Nephron (organoid): ENCODE data around the gene WDR27.
"Not testable (repeated sequence)": the region's sequence is repeated elsewhere in the genome, so short reads cannot be mapped to it uniquely, and the experiment has no call there.

Experiments used
- H3K27ac Mint-ChIP-seq, 3 experiments: 2 replicates each; pipeline ENCODE4 v1.8.0; 2020; ENCODE audit warnings: mixed read lengths in 3 of 3, mild to moderate bottlenecking in 2 of 3, moderate library complexity in 1 of 3
- H3K27me3 Mint-ChIP-seq: 2 replicates; pipeline ENCODE4 v1.8.0; 2021; ENCODE audit warnings: low read depth, mild to moderate bottlenecking, moderate library complexity, mixed read lengths
- H3K36me3 Mint-ChIP-seq: 2 replicates; pipeline ENCODE4 v1.8.0; 2020; ENCODE audit warnings: low read depth, mixed read lengths
- H3K4me1 Mint-ChIP-seq: 2 replicates; pipeline ENCODE4 v1.8.0; 2020; ENCODE audit warnings: mixed read lengths
- H3K4me3 Mint-ChIP-seq, 3 experiments: 2 replicates each; pipeline ENCODE4 v1.8.0; 2020; ENCODE audit warnings: mild to moderate bottlenecking in 3 of 3, mixed read lengths in 3 of 3, moderate library complexity in 2 of 3
- H3K9me3 Mint-ChIP-seq: 2 replicates; pipeline ENCODE4 v1.8.0; 2020; ENCODE audit warnings: mixed read lengths
- CTCF ChIP-seq, 3 experiments: fragments of 200-600 bp; sonication (generic); IDR thresholded peaks; one replicate each; pipeline ENCODE4 v1.5.0; 2021; ENCODE audit warnings: antibody characterized with exemption in 3 of 3; ENCODE audit not compliant: unreplicated experiment in 3 of 3

Gene WDR27

DNA sequence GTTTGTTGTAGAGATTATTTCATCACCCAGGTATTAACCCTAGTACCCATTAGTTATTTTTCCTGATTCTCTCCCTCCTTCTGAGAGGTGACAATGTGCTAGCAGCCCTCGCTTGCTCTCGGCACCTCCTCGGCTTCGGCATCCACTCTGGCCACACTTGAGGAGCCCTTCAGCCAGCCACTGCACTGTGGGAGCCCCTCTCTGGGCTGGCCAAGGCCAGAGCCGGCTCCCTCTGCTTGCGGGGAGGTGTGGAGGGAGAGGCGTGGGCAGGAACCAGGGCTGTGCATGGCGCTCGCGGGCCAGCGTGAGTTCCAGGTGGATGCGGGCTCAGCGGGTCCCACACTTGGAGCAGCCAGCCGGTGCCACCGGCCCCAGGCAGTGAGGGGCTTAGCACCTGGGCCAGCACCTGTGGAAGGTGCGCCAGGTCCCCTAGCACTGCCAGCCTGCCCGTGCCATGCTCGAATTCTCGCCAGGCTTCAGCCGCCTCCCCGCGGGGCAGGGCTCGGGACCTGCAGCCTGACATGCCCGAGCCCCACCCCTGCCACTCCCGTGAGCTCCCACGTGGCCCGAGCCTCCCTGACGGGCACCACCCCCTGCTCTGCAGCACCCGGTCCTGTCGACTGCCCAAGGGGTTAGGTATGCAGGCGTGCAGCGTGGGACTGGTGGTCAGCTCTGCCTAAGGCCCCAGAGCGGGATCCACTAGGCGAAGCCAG is 221.9 kb downstream of the WDR27 start:
- H3K27ac Mint-ChIP-seq = no peak overlapping the region

GRCh38 chr6:169474362-169474761 is 227.5 kb downstream of the WDR27 start:
- no peak overlapping the region for H3K4me3 Mint-ChIP-seq
- H3K9me3 Mint-ChIP-seq = peaks cover 54% of the 10 kb centered on the region
- no peak for TF ChIP-seq CTCF (IDR thresholded peaks at IDR 0.05; ENCODE audit: unreplicated experiment in 3 of 3)
- H3K36me3 Mint-ChIP-seq = peaks cover 21% of the 10 kb centered on the region
- no peak overlapping the region for H3K27ac Mint-ChIP-seq
- H3K4me1 Mint-ChIP-seq = peaks cover 5% of the 10 kb centered on the region
- H3K27me3 Mint-ChIP-seq = no peaks in the 10 kb centered on the region

More for the DNA sequence above, 221.9 kb downstream of the WDR27 start:
- TF ChIP-seq CTCF (IDR thresholded peaks at IDR 0.05; ENCODE audit: unreplicated experiment in 3 of 3) = no peak
- H3K9me3 Mint-ChIP-seq = peaks cover 57% of the 10 kb centered on the region
- H3K4me1 Mint-ChIP-seq = no peaks in the 10 kb centered on the region
- no peak overlapping the region for H3K4me3 Mint-ChIP-seq
- no peaks in the 10 kb centered on the region for H3K27me3 Mint-ChIP-seq
- peaks cover 31% of the 10 kb centered on the region for H3K36me3 Mint-ChIP-seq

DNA sequence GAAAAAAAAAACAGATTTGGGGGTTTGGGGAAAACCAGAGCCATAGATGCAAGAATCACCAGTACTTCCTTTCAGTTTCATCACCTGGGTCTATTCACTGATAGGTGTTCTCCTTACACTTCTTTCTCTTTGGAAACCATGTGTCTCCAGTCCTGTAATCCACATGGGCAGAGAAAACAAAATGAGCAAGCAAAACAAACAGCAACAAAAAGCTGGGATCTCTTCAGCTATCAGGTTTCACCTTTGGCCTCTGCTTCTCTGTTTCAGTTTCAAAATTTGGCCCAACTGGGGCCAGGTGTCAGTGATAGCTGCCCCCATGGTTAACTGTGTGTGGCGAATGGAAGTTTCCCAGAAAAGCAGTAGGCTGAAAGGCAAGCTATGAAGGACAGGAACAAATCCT is 228.2 kb downstream of the WDR27 start:
- no peak for TF ChIP-seq CTCF (IDR thresholded peaks at IDR 0.05; ENCODE audit: unreplicated experiment in 3 of 3)
- Mint-ChIP-seq H3K36me3 (peaks cover 22% of the 10 kb centered on the region), H3K4me1 (peaks cover 5% of the 10 kb centered on the region), H3K27me3 (no peaks in the 10 kb centered on the region), H3K27ac (no peak overlapping the region), H3K4me3 (no peak overlapping the region), H3K9me3 (peaks cover 52% of the 10 kb centered on the region)

GRCh38 chr6:169472786-169473416 is 228.9 kb downstream of the WDR27 start:
- H3K27me3 Mint-ChIP-seq = no peaks in the 10 kb centered on the region
- H3K4me1 Mint-ChIP-seq = peaks cover 5% of the 10 kb centered on the region
- H3K4me3 Mint-ChIP-seq = no peak overlapping the region
- peak overlapping the region in 2 of 3 experiments; percentile 39 to 82 for H3K27ac Mint-ChIP-seq
- TF ChIP-seq CTCF (IDR thresholded peaks at IDR 0.05; ENCODE audit: unreplicated experiment in 3 of 3) = no peak
- peaks cover 26% of the 10 kb centered on the region for H3K36me3 Mint-ChIP-seq
- peaks cover 54% of the 10 kb centered on the region for H3K9me3 Mint-ChIP-seq

DNA sequence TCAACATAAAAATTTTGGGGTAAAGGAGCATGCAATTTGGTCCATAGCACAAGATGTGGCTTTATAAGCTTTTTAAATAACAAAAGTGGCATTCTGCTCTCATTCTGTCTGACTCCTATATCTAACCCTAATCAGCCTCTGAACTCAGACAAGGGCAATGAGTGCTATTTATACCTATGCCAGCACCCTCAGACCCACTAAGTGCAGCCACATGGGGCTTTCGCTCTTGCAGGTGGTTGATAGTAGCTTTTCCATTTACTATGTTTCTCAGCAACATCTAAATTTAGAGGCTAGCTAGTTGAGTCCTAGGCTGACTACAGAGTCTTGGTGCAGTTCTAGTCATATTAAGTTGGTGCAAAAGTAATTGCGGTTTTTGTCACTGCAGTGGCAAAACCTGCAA is 231.0 kb downstream of the WDR27 start:
- peaks cover 36% of the 10 kb centered on the region for H3K36me3 Mint-ChIP-seq
- no peak for TF ChIP-seq CTCF (IDR thresholded peaks at IDR 0.05; ENCODE audit: unreplicated experiment in 3 of 3)
- H3K4me3 Mint-ChIP-seq = no peak overlapping the region
- H3K4me1 Mint-ChIP-seq = peaks cover 5% of the 10 kb centered on the region
- peaks cover 53% of the 10 kb centered on the region for H3K9me3 Mint-ChIP-seq
- H3K27me3 Mint-ChIP-seq = no peaks in the 10 kb centered on the region
- H3K27ac Mint-ChIP-seq = no peak overlapping the region

- H3K4me3 Mint-ChIP-seq = no peak overlapping the region
- peaks cover 31% of the 10 kb centered on the region for H3K36me3 Mint-ChIP-seq
- H3K27ac Mint-ChIP-seq = no peak overlapping the region
- no peak for TF ChIP-seq CTCF (IDR thresholded peaks at IDR 0.05; ENCODE audit: unreplicated experiment in 3 of 3)
- H3K4me1 Mint-ChIP-seq = peaks cover 5% of the 10 kb centered on the region
- H3K27me3 Mint-ChIP-seq = no peaks in the 10 kb centered on the region
- peaks cover 51% of the 10 kb centered on the region for H3K9me3 Mint-ChIP-seq
Measured at GRCh38 chr6:169469028-169469427, 232.8 kb downstream of the WDR27 start.

DNA sequence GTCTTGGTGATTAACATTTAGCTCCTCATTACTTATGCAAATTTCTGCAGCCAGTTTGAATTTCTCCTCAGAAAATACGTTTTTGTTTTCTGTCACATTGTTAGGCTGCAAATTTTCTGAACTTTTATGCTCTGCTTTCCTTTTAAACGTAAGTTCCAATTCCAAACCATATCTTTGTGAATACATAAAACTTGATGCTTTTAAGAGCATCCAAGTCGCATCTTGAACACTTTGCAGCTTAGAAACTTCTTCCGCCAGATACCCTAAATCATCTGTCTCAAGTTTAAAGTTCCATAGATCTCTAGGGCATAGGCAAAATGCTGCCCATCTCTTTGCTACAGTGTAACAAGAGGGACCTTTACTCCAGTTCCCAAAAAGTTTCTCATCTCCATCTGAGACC is 234.1 kb downstream of the WDR27 start:
- not testable (repeated sequence) for H3K27ac Mint-ChIP-seq, H3K27me3 Mint-ChIP-seq, H3K4me3 Mint-ChIP-seq, H3K4me1 Mint-ChIP-seq
- Mint-ChIP-seq H3K36me3 (peaks cover 31% of the 10 kb centered on the region), H3K9me3 (peaks cover 45% of the 10 kb centered on the region)

GRCh38 chr6:169466256-169466655 is 235.6 kb downstream of the WDR27 start:
- H3K4me1 Mint-ChIP-seq, H3K27me3 Mint-ChIP-seq, H3K4me3 Mint-ChIP-seq, H3K27ac Mint-ChIP-seq: not testable (repeated sequence)
- Mint-ChIP-seq H3K9me3 (peaks cover 52% of the 10 kb centered on the region), H3K36me3 (peaks cover 31% of the 10 kb centered on the region)
